ENCODE data around the gene PCSK6. TPM values are rescaled to one million over a fixed set of nuclear protein-coding genes. Genes with fewer than 3 reads are reported as not detected.

The PCSK6 gene
- total and polyA plus RNA-seq, 2 experiments from 2014 or later, result 4.8 to 6.4 TPM

GRCh38 chr15:101432982-101433381, 56.5 kb downstream of the PCSK6 start:
- no peak overlapping the region for H3K27ac ChIP-seq
- DNase-seq (ENCODE audit: low read depth in 1 of 2, low spot score in 1 of 2), result no peak
- no peak overlapping the region for H3K4me3 ChIP-seq
- no peaks in the 10 kb centered on the region for H3K4me1 ChIP-seq (ENCODE audit: low read depth)
- no peaks in the 10 kb centered on the region for H3K27me3 ChIP-seq
- H3K9me3 ChIP-seq (ENCODE audit: low read depth), result no peaks in the 10 kb centered on the region
- no peaks in the 10 kb centered on the region for H3K36me3 ChIP-seq
- no peak for TF ChIP-seq CTCF (IDR thresholded peaks at IDR 0.05; ENCODE audit: low read depth, low read length)

- no peaks in the 10 kb centered on the region for H3K9me3 ChIP-seq (ENCODE audit: low read depth)
- no peak for TF ChIP-seq CTCF (IDR thresholded peaks at IDR 0.05; ENCODE audit: low read depth, low read length)
- no peaks in the 10 kb centered on the region for H3K27me3 ChIP-seq
- no peaks in the 10 kb centered on the region for H3K4me1 ChIP-seq (ENCODE audit: low read depth)
- DNase-seq (ENCODE audit: low read depth in 1 of 2, low spot score in 1 of 2), result no peak
- H3K36me3 ChIP-seq, result no peaks in the 10 kb centered on the region
- no peak overlapping the region for H3K27ac ChIP-seq
- H3K4me3 ChIP-seq, result no peak overlapping the region
These were observed 57.8 kb downstream of the PCSK6 start for GRCh38 chr15:101431748-101432147.

- H3K36me3 ChIP-seq, result no peaks in the 10 kb centered on the region
- no peaks in the 10 kb centered on the region for H3K9me3 ChIP-seq (ENCODE audit: low read depth)
- H3K4me3 ChIP-seq, result no peak overlapping the region
- no peak for TF ChIP-seq CTCF (IDR thresholded peaks at IDR 0.05; ENCODE audit: low read depth, low read length)
- H3K4me1 ChIP-seq (ENCODE audit: low read depth), result no peaks in the 10 kb centered on the region
- DNase-seq (ENCODE audit: low read depth in 1 of 2, low spot score in 1 of 2), result no peak
- no peaks in the 10 kb centered on the region for H3K27me3 ChIP-seq
- no peak overlapping the region for H3K27ac ChIP-seq
These were observed 58.2 kb downstream of the PCSK6 start for GRCh38 chr15:101431301-101431700.

- H3K27me3 ChIP-seq, result no peaks in the 10 kb centered on the region
- no peak for DNase-seq (ENCODE audit: low read depth in 1 of 2, low spot score in 1 of 2)
- no peak overlapping the region for H3K4me3 ChIP-seq
- no peak for TF ChIP-seq CTCF (IDR thresholded peaks at IDR 0.05; ENCODE audit: low read depth, low read length)
- H3K27ac ChIP-seq, result no peak overlapping the region
- H3K9me3 ChIP-seq (ENCODE audit: low read depth), result no peaks in the 10 kb centered on the region
- no peaks in the 10 kb centered on the region for H3K36me3 ChIP-seq
- no peaks in the 10 kb centered on the region for H3K4me1 ChIP-seq (ENCODE audit: low read depth)
These were observed 59.9 kb downstream of the PCSK6 start for GRCh38 chr15:101429646-101430045.

- no peaks in the 10 kb centered on the region for H3K4me1 ChIP-seq (ENCODE audit: low read depth)
- no peak for DNase-seq (ENCODE audit: low read depth in 1 of 2, low spot score in 1 of 2)
- H3K27me3 ChIP-seq, result no peaks in the 10 kb centered on the region
- H3K9me3 ChIP-seq (ENCODE audit: low read depth), result no peaks in the 10 kb centered on the region
- no peak overlapping the region for H3K27ac ChIP-seq
- H3K4me3 ChIP-seq, result no peak overlapping the region
- H3K36me3 ChIP-seq, result no peaks in the 10 kb centered on the region
- no peak for TF ChIP-seq CTCF (IDR thresholded peaks at IDR 0.05; ENCODE audit: low read depth, low read length)
These were observed 60.3 kb downstream of the PCSK6 start for GRCh38 chr15:101429191-101429590.

- no peak for TF ChIP-seq CTCF (IDR thresholded peaks at IDR 0.05; ENCODE audit: low read depth, low read length)
- Histone ChIP-seq H3K9me3 (ENCODE audit: low read depth) (no peaks in the 10 kb centered on the region), H3K36me3 (no peaks in the 10 kb centered on the region), H3K27me3 (no peaks in the 10 kb centered on the region), H3K27ac (no peak overlapping the region), H3K4me3 (no peak overlapping the region), H3K4me1 (ENCODE audit: low read depth) (no peaks in the 10 kb centered on the region)
- DNase-seq (ENCODE audit: low read depth in 1 of 2, low spot score in 1 of 2), result no peak
These were observed 60.7 kb downstream of the PCSK6 start for GRCh38 chr15:101428758-101429157.

Measured in cardiac muscle cell (in vitro differentiated cells and primary cell).